Sigmoid colon (tissue), 7 donors: ENCODE data around the gene YES1. TPM values are rescaled to one million over a fixed set of nuclear protein-coding genes. Genes with fewer than 3 reads are reported as not detected.

Source experiments
- DNase-seq: peaks from one replicate; pipeline ENCODE4 v3.0.0-alpha.2; 2019
- H3K27ac ChIP-seq, 4 donors: fragments of 200-600 bp; sonication (generic); one replicate each; pipeline ENCODE4 v1.5.1; 2016 to 2019; ENCODE audit warnings: mild to moderate bottlenecking in 1 of 4
- H3K27me3 ChIP-seq, 3 donors: fragments of 200-600 bp; sonication (generic); one replicate each; pipeline ENCODE4 v1.5.1; 2019; ENCODE audit warnings: mild to moderate bottlenecking in 1 of 3
- H3K36me3 ChIP-seq, 4 donors: fragments of 200-600 bp; sonication (generic); one replicate each; pipeline ENCODE4 v1.5.1; 2016 to 2019
- H3K4me1 ChIP-seq, 4 donors: fragments of 200-600 bp; sonication (generic); one replicate each; pipeline ENCODE4 v1.5.1; 2017 to 2019
- H3K4me3 ChIP-seq, 4 donors: fragments of 200-600 bp; sonication (generic); one replicate each; pipeline ENCODE4 v1.5.1; 2017 to 2019; ENCODE audit warnings: mild to moderate bottlenecking in 2 of 4, moderate library complexity in 1 of 4
- H3K9me3 ChIP-seq, 4 donors: fragments of 200-600 bp in 3 of 4; sonication (generic) in 3 of 4; one replicate each; pipeline versions ENCODE4 v1.5.1 to v1.6.1; 2013 to 2019
- EP300 ChIP-seq, 4 donors: sonication (generic); formaldehyde crosslinking; IDR thresholded peaks; one replicate each; pipeline ENCODE4 v1.6.1; 2017; ENCODE audit warnings: antibody characterized with exemption in 4 of 4
- POLR2A ChIP-seq, 2 donors: fragments of 450-650 bp; IDR thresholded peaks; one replicate each; pipeline ENCODE4 v1.6.1; 2016; ENCODE audit warnings: antibody characterized with exemption in 2 of 2, mild to moderate bottlenecking in 2 of 2, moderate library complexity in 2 of 2
- POLR2AphosphoS5 ChIP-seq, 4 donors: sonication (generic); formaldehyde crosslinking; IDR thresholded peaks; one replicate each; pipeline ENCODE4 v1.6.1; 2017; ENCODE audit warnings: antibody characterized with exemption in 4 of 4
- WGBS, 2 donors: extraction: QIAGEN DNeasy Blood & Tissue Kit; methylation state at CpG; one replicate each; pipeline ENCODE4 v1.1.7; 2013; 5-methylcytosine and 5-hydroxymethylcytosine counted together
- intact Hi-C: fragments of 100-400 bp; cut with DNase I; formaldehyde crosslinking; loops from one replicate; pipeline ENCODE4 v1.15.1; 2023
- polyA plus RNA-seq, 3 donors: library from polyadenylated mRNA; stranded (reverse); fragments of 200-250 nt; gene quantifications; one replicate each; pipeline ENCODE4 v1.2.3, GENCODE V29; 2013
- total RNA-seq, 4 donors: library from RNA; depleted of rRNA; stranded (reverse); fragments of >200 nt; gene quantifications; one replicate each; pipeline ENCODE4 v1.1.0, GENCODE V29; 2016
- TF ChIP-seq, protein P1 (sequence below), 4 experiments: fragments of 450-650 bp in 3 of 4; fragments of 200-600 bp in 1 of 4; IDR thresholded peaks; one replicate each; pipeline ENCODE4 v1.5.1; 2016 to 2019; ENCODE audit warnings: antibody characterized with exemption in 4 of 4, mild to moderate bottlenecking in 3 of 4, moderate library complexity in 2 of 4
- donor health status: healthy with polysubstance abuse.
- donor health status: Bipolar disorder and iron deficiency.
- donor health status: healthy.

Gene YES1
- total RNA-seq (100 to 1,000 TPM; 105 to 146 (median 114) TPM), polyA plus RNA-seq (10 to 100 TPM; 27.6 to 60.6 (median 31.8) TPM)

DNA sequence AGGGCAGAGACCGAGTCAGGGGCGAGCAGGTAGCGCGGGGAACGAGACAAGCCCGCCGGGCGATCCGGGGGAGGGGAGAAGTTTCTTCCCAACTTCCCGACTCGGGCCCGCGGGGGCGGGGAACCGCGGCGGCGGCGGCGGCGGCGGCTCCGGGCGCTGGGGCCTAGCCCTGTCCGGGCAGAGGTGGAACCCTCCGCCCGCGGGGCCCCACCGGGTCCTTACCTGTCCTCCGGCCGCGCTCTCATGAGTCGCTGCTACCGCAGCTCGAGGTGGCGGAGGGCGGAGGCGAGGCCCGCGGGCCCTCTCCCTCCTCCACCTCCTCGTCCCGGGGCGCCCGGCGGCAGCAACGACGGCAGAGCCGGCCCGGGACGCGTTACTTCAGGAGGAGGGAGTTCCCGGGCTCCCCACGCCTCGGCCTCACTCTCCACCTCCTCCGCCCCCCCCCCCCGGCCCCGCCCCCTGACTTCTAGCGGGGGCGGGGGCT is at the start of gene YES1:
Gene YES1, minus strand, starts transcription at position 351 of the 484 bp plus-strand sequence. CDS start 55,415 bp downstream, outside the sequence.
- Histone ChIP-seq H3K4me3 (peak within 1 kb of the TSS; percentile 82 to 94 (median 88)), H3K27ac (peak within 1 kb of the TSS; percentile 95 to 97 (median 97)), H3K36me3 (no peaks in the 10 kb centered on the region), H3K27me3 (no peaks in the 10 kb centered on the region), H3K9me3 (no peaks in the 10 kb centered on the region), H3K4me1 (peaks cover 0 to 42% (median 29%) of the 10 kb centered on the region in 4 donors)
- DNase-seq, result peak; percentile 87
- peak; percentile 32 to 83 (median 48) for TF ChIP-seq POLR2AphosphoS5 (IDR thresholded peaks at IDR 0.05)
- no peak for TF ChIP-seq EP300 (IDR thresholded peaks at IDR 0.05)
- intact Hi-C loops, result loop anchor here (5.0 to 10.0 kb wide), 2 partner anchors 100 to 547 kb away; partner anchors contain the start of genes ENOSF1 and THOC1
- 1% methylated on average over 59 of the region's 59 CpGs for WGBS, 2 donors

DNA sequence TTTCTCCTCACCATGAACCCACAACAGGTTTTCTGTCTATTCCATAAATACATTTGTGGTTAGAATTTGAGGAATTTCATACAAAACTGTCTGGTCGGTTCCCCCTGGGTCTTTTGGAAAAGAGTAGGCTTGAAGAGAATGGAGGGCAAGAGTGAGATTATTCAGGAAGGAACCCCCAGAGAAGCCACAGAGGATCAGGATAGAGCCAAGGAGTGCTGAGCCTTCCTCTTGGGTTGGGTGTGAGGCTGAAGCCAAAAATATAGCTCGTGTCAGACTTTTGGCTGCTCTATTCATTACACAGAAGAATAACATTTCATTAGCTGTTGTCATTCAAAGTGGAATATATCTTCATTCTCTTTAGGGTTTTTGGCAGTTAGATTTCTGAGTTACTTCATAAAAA is 45.9 kb upstream of the YES1 start:
- Histone ChIP-seq H3K4me3 (no peak overlapping the region), H3K27me3 (no peaks in the 10 kb centered on the region), H3K27ac (no peak overlapping the region), H3K4me1 (no peaks in the 10 kb centered on the region), H3K9me3 (no peaks in the 10 kb centered on the region), H3K36me3 (no peaks in the 10 kb centered on the region)
- intact Hi-C loops, result no loop called here
- TF ChIP-seq POLR2AphosphoS5 (IDR thresholded peaks at IDR 0.05), result no peak
- no peak for TF ChIP-seq POLR2A (IDR thresholded peaks at IDR 0.05)
- TF ChIP-seq, protein P1, sequence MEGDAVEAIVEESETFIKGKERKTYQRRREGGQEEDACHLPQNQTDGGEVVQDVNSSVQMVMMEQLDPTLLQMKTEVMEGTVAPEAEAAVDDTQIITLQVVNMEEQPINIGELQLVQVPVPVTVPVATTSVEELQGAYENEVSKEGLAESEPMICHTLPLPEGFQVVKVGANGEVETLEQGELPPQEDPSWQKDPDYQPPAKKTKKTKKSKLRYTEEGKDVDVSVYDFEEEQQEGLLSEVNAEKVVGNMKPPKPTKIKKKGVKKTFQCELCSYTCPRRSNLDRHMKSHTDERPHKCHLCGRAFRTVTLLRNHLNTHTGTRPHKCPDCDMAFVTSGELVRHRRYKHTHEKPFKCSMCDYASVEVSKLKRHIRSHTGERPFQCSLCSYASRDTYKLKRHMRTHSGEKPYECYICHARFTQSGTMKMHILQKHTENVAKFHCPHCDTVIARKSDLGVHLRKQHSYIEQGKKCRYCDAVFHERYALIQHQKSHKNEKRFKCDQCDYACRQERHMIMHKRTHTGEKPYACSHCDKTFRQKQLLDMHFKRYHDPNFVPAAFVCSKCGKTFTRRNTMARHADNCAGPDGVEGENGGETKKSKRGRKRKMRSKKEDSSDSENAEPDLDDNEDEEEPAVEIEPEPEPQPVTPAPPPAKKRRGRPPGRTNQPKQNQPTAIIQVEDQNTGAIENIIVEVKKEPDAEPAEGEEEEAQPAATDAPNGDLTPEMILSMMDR (IDR thresholded peaks at IDR 0.05), result no peak
- no peak for TF ChIP-seq EP300 (IDR thresholded peaks at IDR 0.05)
- no peak for DNase-seq
- WGBS, 2 donors, result 66 to 67% methylated on average over 2 of the region's 2 CpGs

DNA sequence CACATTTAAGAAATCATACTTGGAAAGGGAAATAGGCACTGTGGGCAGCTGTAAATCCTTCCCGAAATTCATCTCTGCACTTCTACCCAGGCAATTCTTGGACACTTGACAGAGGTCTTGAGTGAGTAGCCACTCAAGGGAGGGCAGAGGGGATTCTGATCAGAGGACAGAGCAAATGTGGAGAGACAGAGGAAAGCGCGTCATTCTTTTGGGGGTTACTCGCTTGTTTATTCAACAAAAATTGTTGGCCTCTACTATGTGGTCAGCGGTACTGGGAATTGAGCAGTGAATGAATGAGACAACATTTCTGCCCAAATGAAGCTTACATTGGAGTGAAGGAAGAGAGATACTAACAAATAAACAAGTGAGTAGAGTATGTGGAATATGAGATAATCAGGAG is 41.4 kb upstream of the YES1 start:
- TF ChIP-seq POLR2A (IDR thresholded peaks at IDR 0.05) (no peak), EP300 (IDR thresholded peaks at IDR 0.05) (no peak), POLR2AphosphoS5 (IDR thresholded peaks at IDR 0.05) (no peak)
- TF ChIP-seq, protein P1 (IDR thresholded peaks at IDR 0.05), result no peak
- 94 to 96% methylated on average over 5 of the region's 5 CpGs for WGBS, 2 donors
- intact Hi-C loops, result no loop called here

DNA sequence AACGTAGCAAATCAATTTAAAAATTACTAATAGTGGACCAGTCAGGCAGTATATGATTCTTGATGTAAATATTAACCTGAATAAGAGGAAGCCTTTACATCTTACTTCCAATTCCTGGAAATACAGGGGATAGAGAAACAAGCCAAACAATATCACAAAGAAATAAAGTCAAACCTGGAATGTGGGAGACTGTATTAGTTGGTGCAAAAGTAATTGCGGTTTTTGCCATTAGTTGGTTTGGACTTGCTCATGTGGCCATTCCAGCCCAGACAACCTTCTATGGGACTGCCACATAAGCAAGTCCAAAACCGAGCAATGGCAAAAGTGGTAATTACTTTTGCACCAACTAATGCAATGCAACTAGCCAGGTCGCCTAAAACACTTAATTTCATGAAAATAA is 38.9 kb upstream of the YES1 start:
- Histone ChIP-seq H3K27me3 (no peaks in the 10 kb centered on the region), H3K36me3 (no peaks in the 10 kb centered on the region), H3K4me3 (no peak overlapping the region), H3K27ac (no peak overlapping the region), H3K4me1 (no peaks in the 10 kb centered on the region), H3K9me3 (no peaks in the 10 kb centered on the region)
- DNase-seq, result no peak
- TF ChIP-seq EP300 (IDR thresholded peaks at IDR 0.05), result no peak
- TF ChIP-seq POLR2AphosphoS5 (IDR thresholded peaks at IDR 0.05), result no peak
- TF ChIP-seq POLR2A (IDR thresholded peaks at IDR 0.05), result no peak
- TF ChIP-seq, protein P1 (IDR thresholded peaks at IDR 0.05), result no peak
- intact Hi-C loops, result no loop called here
- WGBS, 2 donors, result 86 to 88% methylated on average over 4 of the region's 4 CpGs

More for the DNA sequence above, 41.4 kb upstream of the YES1 start:
- Histone ChIP-seq H3K36me3 (no peaks in the 10 kb centered on the region), H3K27me3 (no peaks in the 10 kb centered on the region), H3K4me1 (no peaks in the 10 kb centered on the region), H3K27ac (no peak overlapping the region), H3K9me3 (no peaks in the 10 kb centered on the region), H3K4me3 (no peak overlapping the region)
- no peak for DNase-seq

DNA sequence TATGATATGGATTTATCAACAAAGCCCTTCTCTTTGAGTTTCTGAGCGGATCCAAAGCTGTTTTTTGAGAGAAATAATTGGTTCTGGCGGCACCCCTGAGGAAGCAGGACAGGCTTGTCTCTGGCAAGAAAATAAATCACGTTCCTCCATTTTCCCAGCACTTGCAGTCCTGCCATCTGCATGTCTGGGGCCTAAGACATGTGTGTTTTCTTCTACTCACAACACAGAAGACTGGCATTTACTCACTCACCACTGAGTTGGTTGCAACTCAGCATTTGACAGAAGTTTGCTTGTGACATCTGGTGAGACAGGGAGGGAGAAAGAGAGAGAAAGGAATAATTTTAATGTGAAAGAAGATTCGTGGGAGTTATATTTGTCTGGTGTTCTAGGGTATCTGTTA is 37.0 kb upstream of the YES1 start:
- DNase-seq, result no peak
- Histone ChIP-seq H3K27ac (no peak overlapping the region), H3K4me3 (no peak overlapping the region), H3K4me1 (no peaks in the 10 kb centered on the region), H3K27me3 (no peaks in the 10 kb centered on the region), H3K9me3 (no peaks in the 10 kb centered on the region), H3K36me3 (no peaks in the 10 kb centered on the region)
- intact Hi-C loops, result no loop called here
- TF ChIP-seq POLR2A (IDR thresholded peaks at IDR 0.05), result no peak
- TF ChIP-seq, protein P1 (IDR thresholded peaks at IDR 0.05), result no peak
- WGBS, 2 donors, result 84 to 88% methylated on average over 4 of the region's 4 CpGs
